Tibial nerve (tissue), 3 donors: ENCODE results near the gene CNTNAP5.

Experiments used
- POLR2A ChIP-seq, 2 donors: fragments of 450-650 bp; IDR thresholded peaks; one replicate each; pipeline ENCODE4 v1.6.1; 2017; ENCODE audit warnings: antibody characterized with exemption in 2 of 2, mild to moderate bottlenecking in 2 of 2, moderate library complexity in 2 of 2
- TF ChIP-seq, protein P1 (sequence below), 5 experiments: fragments of 200-600 bp in 3 of 5; fragments of 450-650 bp in 2 of 5; sonication (generic) in 3 of 5; IDR thresholded peaks; one replicate each; pipeline ENCODE4 v1.5.1; 2016 to 2019; ENCODE audit warnings: antibody characterized with exemption in 5 of 5, mild to moderate bottlenecking in 3 of 5, moderate library complexity in 2 of 5

DNA sequence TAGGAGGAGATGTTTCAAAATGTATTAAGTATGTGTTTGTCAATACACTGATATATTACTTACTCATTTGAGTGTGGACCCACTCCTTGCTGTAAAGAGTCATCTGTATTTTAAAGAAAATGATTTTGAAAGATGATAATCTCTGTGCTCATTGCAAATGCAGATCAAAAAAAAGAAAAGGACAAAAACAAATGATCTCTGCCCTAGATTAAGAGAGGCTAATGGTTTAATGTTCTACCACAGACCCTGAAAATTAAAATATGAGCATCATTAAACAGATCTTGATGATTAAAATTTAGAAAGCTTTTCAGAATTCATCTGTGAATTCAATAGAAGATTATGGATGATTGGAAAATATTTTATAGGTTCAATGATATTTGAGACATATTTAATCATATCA is 136.5 kb downstream of the CNTNAP5 start:
- TF ChIP-seq POLR2A (IDR thresholded peaks at IDR 0.05): no peak
- TF ChIP-seq, protein P1, sequence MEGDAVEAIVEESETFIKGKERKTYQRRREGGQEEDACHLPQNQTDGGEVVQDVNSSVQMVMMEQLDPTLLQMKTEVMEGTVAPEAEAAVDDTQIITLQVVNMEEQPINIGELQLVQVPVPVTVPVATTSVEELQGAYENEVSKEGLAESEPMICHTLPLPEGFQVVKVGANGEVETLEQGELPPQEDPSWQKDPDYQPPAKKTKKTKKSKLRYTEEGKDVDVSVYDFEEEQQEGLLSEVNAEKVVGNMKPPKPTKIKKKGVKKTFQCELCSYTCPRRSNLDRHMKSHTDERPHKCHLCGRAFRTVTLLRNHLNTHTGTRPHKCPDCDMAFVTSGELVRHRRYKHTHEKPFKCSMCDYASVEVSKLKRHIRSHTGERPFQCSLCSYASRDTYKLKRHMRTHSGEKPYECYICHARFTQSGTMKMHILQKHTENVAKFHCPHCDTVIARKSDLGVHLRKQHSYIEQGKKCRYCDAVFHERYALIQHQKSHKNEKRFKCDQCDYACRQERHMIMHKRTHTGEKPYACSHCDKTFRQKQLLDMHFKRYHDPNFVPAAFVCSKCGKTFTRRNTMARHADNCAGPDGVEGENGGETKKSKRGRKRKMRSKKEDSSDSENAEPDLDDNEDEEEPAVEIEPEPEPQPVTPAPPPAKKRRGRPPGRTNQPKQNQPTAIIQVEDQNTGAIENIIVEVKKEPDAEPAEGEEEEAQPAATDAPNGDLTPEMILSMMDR (IDR thresholded peaks at IDR 0.05): no peak
